ENCODE data around the gene P2RX7. TPM values are rescaled to one million over a fixed set of nuclear protein-coding genes. Genes with fewer than 3 reads are reported as not detected.

P2RX7 gene
- total and polyA plus RNA-seq, 12 donors, result 1.2 to 13.5 (median 6.2) TPM

DNA sequence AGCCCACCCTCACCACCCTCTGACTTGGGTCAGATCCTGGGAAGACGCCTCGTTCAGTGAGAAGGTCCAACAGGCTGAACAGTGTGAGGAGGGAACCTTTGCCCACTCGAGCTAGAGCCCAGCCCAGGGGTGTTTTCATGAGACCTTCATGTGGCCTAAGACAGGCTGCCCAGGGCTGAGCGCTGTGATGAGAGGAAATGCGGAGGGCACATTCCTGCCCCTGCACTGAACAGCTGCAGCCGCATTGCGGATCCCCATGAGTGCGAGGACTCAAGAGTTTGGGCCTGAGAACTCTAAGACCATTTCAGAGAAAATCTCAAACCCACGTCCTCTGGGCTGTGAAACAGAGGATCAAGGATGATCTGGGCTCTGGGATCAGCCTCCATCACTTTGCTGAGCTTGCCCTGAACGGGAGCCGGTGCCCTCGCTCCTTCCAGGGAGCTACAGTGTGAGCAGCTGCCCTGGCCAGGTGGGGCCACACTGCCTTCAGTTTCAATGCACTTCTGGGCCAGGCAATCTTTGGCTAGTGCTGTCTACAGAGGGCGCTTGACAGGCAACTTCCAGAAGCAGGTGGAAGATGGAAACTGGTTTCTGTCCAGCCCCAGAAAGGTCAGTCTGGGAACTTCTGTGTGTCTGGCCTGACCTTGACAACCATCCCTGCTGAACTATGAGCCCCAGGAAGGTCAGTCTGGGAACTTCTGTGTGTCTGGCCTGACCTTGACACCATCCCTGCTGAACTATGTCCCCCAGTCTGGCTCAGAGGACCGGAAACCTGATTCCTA lies 43.5 kb upstream of the P2RX7 start:
- Histone ChIP-seq H3K36me3 (replicated peaks in 1 of 2) (no peaks in the 10 kb centered on the region), H3K27ac (peak overlapping the region in 2 of 5 donors; percentile 10 to 38), H3K4me3 (no peak overlapping the region), H3K4me1 (replicated peaks in 1 of 2) (no peaks in the 10 kb centered on the region), H3K27me3 (no peaks in the 10 kb centered on the region), H3K9me3 (replicated peaks in 1 of 3) (no peaks in the 10 kb centered on the region)
- TF ChIP-seq, protein P1, sequence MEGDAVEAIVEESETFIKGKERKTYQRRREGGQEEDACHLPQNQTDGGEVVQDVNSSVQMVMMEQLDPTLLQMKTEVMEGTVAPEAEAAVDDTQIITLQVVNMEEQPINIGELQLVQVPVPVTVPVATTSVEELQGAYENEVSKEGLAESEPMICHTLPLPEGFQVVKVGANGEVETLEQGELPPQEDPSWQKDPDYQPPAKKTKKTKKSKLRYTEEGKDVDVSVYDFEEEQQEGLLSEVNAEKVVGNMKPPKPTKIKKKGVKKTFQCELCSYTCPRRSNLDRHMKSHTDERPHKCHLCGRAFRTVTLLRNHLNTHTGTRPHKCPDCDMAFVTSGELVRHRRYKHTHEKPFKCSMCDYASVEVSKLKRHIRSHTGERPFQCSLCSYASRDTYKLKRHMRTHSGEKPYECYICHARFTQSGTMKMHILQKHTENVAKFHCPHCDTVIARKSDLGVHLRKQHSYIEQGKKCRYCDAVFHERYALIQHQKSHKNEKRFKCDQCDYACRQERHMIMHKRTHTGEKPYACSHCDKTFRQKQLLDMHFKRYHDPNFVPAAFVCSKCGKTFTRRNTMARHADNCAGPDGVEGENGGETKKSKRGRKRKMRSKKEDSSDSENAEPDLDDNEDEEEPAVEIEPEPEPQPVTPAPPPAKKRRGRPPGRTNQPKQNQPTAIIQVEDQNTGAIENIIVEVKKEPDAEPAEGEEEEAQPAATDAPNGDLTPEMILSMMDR (IDR thresholded peaks at IDR 0.05), result peak in 1 of 6 experiments; percentile 12
- TF ChIP-seq POLR2A (IDR thresholded peaks at IDR 0.05), result no peak
- intact Hi-C loops (cut with DNase I), result no loop called here
- 78 to 84% (median 83%) methylated on average over 12 to 14 of the region's 14 CpGs for WGBS, 4 donors
- peak; percentile 26 to 78 (median 54) for DNase-seq

DNA sequence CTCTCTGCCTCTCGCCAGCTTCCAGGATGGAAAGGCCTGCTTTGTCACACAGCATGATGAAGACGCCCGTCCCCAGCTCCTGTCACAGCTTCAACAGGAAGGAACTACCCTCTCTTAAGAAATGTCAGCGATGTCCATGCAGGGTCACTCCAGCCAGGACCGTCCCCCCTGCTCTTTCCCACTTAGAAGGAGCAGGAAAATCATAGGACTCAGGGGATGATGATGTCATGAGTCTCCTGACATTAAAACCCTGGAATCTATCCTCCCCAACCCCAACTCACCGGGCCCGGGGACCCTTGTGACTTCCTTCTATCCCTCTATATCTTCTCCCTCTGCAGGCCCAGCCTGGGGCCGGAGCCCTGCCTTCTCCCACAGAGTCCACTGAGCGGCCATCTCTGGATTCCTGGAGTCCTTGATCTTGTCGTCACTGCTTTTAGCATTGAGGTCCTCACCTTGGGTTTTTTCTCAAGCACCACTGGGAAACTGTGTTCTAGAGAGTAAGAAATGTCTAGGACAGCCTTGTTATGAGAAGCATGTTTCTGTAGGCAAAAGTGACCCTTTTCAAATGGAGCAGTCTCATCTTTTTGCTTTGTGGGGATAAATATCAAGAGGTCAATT lies 42.8 kb upstream of the P2RX7 start:
- Histone ChIP-seq H3K27ac (peak overlapping the region in 2 of 5 donors; percentile 10 to 38), H3K4me3 (no peak overlapping the region), H3K4me1 (replicated peaks in 1 of 2) (no peaks in the 10 kb centered on the region), H3K9me3 (replicated peaks in 1 of 3) (no peaks in the 10 kb centered on the region), H3K27me3 (no peaks in the 10 kb centered on the region), H3K36me3 (replicated peaks in 1 of 2) (no peaks in the 10 kb centered on the region)
- TF ChIP-seq POLR2A (IDR thresholded peaks at IDR 0.05), result no peak
- TF ChIP-seq, protein P1 (IDR thresholded peaks at IDR 0.05), result no peak
- peak in 1 of 7 donors; percentile 24 for DNase-seq
- intact Hi-C loops (cut with DNase I), result loop anchor here in 1 of 2 donors (10.0 kb wide), 1 partner anchor 485 kb away; no protein-coding TSS in a partner anchor
- 69 to 76% (median 74%) methylated on average over 10 of the region's 10 CpGs for WGBS, 4 donors

DNA sequence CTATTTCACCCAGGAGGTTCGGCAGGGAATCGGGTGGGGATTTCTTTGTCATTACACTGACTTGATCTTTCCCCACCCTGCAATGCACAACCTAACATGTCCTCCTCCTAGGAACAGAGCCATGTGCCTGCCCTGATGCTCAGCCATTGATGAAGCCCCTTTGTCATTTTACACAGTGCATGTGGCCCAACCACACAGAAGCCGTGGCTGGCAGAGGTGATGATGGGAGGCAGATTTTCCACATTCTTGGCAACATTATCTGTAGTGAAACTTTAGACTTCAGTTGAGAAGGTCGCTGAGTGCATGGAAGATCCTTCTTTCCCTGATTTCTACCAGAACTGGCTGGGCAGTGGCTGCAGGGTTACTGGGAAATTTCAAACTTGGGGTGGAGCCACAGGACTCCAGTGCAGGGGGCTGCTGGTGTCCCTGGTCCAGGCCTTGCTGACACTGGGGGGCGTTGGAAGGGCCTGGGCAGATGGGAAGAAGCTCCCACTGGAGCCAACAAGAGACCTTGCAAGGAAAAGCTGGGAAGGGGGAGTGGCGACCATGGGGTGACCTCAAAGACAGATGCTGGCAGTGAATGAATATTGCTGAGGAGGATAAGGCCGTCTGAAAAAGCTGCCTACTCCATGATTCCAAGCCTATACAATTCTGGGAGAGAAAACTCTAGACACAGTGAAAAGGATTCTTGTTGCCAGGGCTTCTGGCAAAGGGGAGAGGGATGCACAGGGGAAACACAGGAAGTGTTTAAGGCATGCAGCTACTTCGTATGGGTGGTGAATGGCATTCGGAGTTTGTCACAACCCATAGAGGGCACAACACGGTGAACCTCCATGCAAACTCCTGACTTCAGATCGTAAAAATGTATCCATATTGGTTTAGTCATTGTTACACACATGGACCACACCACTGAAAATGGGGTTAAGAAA lies 41.8 kb upstream of the P2RX7 start:
- no peak overlapping the region for H3K4me3 ChIP-seq
- WGBS, 4 donors, result 70 to 77% (median 76%) methylated on average over 11 of the region's 11 CpGs
- TF ChIP-seq, protein P1 (IDR thresholded peaks at IDR 0.05), result no peak
- TF ChIP-seq POLR2A (IDR thresholded peaks at IDR 0.05), result no peak
- no peaks in the 10 kb centered on the region for H3K27me3 ChIP-seq
- intact Hi-C loops (cut with DNase I), result loop anchor here in 1 of 2 donors (10.0 kb wide), 1 partner anchor 486 kb away; no protein-coding TSS in a partner anchor
- H3K36me3 ChIP-seq (replicated peaks in 1 of 2), result no peaks in the 10 kb centered on the region
- no peak overlapping the region for H3K27ac ChIP-seq
- H3K9me3 ChIP-seq (replicated peaks in 1 of 3), result no peaks in the 10 kb centered on the region
- H3K4me1 ChIP-seq (replicated peaks in 1 of 2), result peaks cover 0 to 5% of the 10 kb centered on the region in 2 donors
- DNase-seq, result no peak

Measured in adrenal gland (tissue), 12 donors.